ENCODE results near the gene GOLPH3L.
A peak's percentile ranks its signal among the peaks of the same experiment; 100 is the strongest.
"Not testable (repeated sequence)": the region's sequence is repeated elsewhere in the genome, so short reads cannot be mapped to it uniquely, and the experiment has no call there.

Gene GOLPH3L

DNA sequence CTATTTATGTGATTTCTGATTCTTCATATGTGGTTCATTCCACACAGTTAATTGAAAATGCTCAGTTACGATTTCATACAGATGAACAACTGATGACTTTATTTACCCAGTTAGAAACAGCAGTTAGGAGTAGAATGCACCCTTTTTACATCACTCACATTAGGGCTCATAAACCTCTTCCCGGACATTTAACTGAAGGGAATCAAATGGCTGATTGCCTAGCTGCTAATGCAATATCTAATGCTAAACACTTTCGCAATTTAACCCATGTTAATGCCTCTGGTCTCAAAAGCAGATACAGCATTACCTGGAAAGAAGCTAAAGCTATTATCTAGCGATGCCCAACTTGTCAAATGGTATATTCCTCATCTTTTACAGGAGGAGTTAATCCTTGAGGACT is 39.9 kb downstream of the GOLPH3L start:
- H3K36me3 ChIP-seq (ENCODE audit: control insufficient read depth, insufficient read depth, low read length); H3K4me1 ChIP-seq (ENCODE audit: control insufficient read depth, insufficient read depth, low read length); H3K4me3 ChIP-seq (ENCODE audit: low read depth, low read length); H3K9me3 ChIP-seq (ENCODE audit: control insufficient read depth, insufficient read depth, low read length); H3K9ac ChIP-seq (ENCODE audit: low read depth, low read length); H3K27me3 ChIP-seq (ENCODE audit: control insufficient read depth, insufficient read depth, low read length): not testable (repeated sequence)

DNA sequence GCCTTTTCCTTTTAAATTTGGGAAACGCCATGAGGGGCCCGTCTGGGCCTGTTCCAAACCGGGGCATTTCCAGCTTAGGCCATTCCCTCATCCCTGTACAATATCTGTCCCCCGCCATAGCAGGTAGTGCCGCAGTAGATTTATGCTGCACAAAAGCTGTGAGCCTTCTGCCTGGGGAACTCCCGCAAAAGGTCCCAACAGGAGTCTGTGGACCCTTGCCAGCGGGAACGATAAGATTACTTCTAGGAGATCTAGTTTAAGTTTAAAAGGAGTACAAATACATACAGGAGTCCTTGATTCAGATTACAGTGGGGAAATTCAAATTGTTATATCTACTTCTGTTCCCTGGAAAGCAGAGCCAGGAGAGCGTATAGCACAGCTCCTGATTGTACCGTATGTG is 42.3 kb downstream of the GOLPH3L start:
- not testable (repeated sequence) for H3K9ac ChIP-seq (ENCODE audit: low read depth, low read length); H3K36me3 ChIP-seq (ENCODE audit: control insufficient read depth, insufficient read depth, low read length); H3K27me3 ChIP-seq (ENCODE audit: control insufficient read depth, insufficient read depth, low read length); H3K4me1 ChIP-seq (ENCODE audit: control insufficient read depth, insufficient read depth, low read length); H3K9me3 ChIP-seq (ENCODE audit: control insufficient read depth, insufficient read depth, low read length); H3K4me3 ChIP-seq (ENCODE audit: low read depth, low read length)

DNA sequence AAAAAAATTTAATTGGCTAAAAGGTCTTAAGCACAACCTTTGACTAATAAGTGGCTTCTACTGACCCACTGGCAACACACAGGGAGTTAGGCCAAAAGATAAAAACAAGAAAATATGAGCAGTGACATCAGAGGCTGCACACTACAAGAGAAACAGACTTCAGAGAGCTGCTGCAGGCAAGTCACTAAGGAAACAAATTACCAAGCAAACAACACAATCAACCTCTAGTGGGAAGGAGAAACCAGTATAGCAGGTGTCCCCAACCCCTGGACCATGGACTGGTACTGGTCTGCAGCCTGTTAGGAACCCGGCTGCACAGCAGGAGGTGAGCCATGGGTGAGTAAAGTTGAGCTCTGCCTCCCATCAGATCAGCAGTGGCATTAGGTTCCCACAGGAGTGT is 46.8 kb downstream of the GOLPH3L start:
- no peaks in the 10 kb centered on the region for H3K27me3 ChIP-seq (ENCODE audit: control insufficient read depth, insufficient read depth, low read length)
- H3K4me3 ChIP-seq (ENCODE audit: low read depth, low read length): no peak overlapping the region
- H3K9me3 ChIP-seq (ENCODE audit: control insufficient read depth, insufficient read depth, low read length): no peaks in the 10 kb centered on the region
- no peaks in the 10 kb centered on the region for H3K4me1 ChIP-seq (ENCODE audit: control insufficient read depth, insufficient read depth, low read length)
- H3K36me3 ChIP-seq (ENCODE audit: control insufficient read depth, insufficient read depth, low read length): peaks cover 9% of the 10 kb centered on the region
- no peak overlapping the region for H3K9ac ChIP-seq (ENCODE audit: low read depth, low read length)

DNA sequence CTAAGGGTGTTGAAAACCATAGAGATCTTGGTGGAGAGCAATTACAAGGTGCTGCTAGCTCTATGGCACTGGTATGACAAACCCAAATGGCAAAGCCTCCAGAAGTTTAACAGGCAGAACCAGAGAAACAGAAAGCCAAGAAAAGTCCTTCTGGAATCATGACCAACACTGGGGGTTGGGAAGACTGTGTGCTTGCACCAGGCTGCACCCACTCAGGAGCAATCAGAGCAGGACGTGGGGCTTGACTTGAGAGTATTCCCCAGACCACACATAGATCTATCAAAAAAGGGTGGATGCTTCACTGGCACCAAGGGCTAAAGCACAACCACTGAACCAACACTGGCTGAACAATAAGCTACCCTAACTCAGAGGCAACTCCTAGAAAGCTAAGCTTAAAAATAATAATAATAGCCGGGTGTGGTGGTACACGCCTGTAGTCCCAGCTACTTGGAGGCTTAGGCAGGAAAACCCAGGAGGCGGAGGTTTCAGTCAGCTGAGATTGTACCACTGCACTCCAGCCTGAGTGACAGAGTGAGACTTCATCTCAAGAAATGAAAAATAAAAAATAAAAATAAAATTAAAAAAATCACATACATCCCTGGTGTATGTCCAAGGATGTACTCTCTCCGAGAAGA is 47.4 kb downstream of the GOLPH3L start:
- H3K27me3 ChIP-seq (ENCODE audit: control insufficient read depth, insufficient read depth, low read length): no peaks in the 10 kb centered on the region
- H3K9me3 ChIP-seq (ENCODE audit: control insufficient read depth, insufficient read depth, low read length): no peaks in the 10 kb centered on the region
- H3K36me3 ChIP-seq (ENCODE audit: control insufficient read depth, insufficient read depth, low read length): peaks cover 9% of the 10 kb centered on the region
- no peak overlapping the region for H3K4me3 ChIP-seq (ENCODE audit: low read depth, low read length)
- no peaks in the 10 kb centered on the region for H3K4me1 ChIP-seq (ENCODE audit: control insufficient read depth, insufficient read depth, low read length)
- H3K9ac ChIP-seq (ENCODE audit: low read depth, low read length): no peak overlapping the region

DNA sequence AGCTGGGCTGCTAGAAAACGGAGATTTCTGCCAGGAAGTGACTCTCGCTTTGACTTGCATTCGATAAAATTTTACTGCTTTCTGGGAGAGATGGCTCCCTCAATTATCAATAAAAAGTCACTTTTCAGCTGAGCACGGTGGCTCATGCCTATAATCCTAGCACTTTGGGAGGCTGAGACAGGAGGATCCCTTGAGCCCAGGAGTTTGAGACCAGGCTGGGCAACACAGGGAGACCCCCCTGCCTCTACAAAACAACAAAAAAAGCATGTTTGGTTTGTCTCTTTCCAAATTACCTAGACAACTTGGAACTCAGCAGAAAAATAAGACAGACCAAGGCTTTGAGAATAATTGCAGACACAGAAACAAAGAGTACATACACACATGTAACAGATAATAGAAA is 54.7 kb downstream of the GOLPH3L start:
- Histone ChIP-seq H3K9ac (ENCODE audit: low read depth, low read length) (no peak overlapping the region), H3K36me3 (ENCODE audit: control insufficient read depth, insufficient read depth, low read length) (peaks cover 4% of the 10 kb centered on the region), H3K9me3 (ENCODE audit: control insufficient read depth, insufficient read depth, low read length) (no peaks in the 10 kb centered on the region), H3K4me1 (ENCODE audit: control insufficient read depth, insufficient read depth, low read length) (peaks cover 13% of the 10 kb centered on the region), H3K27me3 (ENCODE audit: control insufficient read depth, insufficient read depth, low read length) (no peaks in the 10 kb centered on the region), H3K4me3 (ENCODE audit: low read depth, low read length) (no peak overlapping the region)

DNA sequence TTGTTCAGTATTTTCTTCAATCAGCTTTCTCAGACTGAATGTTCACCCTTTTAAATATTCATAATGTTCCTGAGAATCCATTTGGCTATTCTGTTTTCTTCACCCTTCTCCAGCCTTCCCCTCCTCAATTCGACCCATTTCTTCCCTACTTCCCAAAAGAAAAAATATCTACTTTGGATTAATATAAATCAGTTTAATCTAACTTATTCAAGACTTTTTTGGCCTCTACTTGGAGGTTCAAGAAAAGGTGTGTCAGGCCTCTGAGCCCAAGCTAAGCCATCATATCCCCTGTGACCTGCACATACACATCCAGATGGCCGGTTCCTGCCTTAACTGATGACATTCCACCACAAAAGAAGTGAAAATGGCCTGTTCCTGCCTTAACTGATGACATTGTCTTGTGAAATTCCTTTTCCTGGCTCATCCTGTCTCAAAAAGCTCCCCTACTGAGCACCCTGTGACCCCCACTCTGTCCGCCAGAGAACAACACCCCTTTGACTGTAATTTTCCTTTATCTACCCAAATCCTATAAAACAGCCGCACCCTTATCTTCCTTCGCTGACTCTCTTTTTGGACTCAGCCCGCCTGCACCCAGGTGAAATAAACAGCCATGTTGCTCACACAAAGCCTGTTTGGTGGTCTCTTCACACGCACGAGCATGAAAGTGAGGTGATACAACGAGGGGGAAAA is 55.7 kb downstream of the GOLPH3L start:
- not testable (repeated sequence) for H3K9me3 ChIP-seq (ENCODE audit: control insufficient read depth, insufficient read depth, low read length); H3K27me3 ChIP-seq (ENCODE audit: control insufficient read depth, insufficient read depth, low read length); H3K4me3 ChIP-seq (ENCODE audit: low read depth, low read length); H3K36me3 ChIP-seq (ENCODE audit: control insufficient read depth, insufficient read depth, low read length)
- H3K9ac ChIP-seq (ENCODE audit: low read depth, low read length): peak overlapping the region; percentile 18
- peaks cover 15% of the 10 kb centered on the region for H3K4me1 ChIP-seq (ENCODE audit: control insufficient read depth, insufficient read depth, low read length)

DNA sequence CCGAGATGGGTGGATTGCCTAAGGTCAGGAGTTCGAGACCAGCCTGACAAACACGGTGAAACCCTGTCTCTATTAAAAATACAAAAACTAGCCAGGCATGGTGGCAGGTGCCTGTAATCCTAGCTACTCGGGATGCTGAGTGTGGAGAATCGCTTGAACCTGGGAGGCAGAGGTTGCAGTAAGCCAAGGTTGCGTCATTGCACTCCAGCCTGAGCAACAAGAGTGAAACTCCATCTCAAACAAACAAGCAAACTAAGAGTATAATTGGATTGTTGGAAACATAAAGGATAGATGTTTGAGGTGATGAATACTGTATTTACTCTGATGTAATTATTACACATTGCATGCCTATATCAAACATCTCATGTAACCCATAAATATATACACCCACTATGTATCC is 58.5 kb downstream of the GOLPH3L start:
- H3K9me3 ChIP-seq (ENCODE audit: control insufficient read depth, insufficient read depth, low read length); H3K27me3 ChIP-seq (ENCODE audit: control insufficient read depth, insufficient read depth, low read length); H3K9ac ChIP-seq (ENCODE audit: low read depth, low read length); H3K36me3 ChIP-seq (ENCODE audit: control insufficient read depth, insufficient read depth, low read length); H3K4me3 ChIP-seq (ENCODE audit: low read depth, low read length): not testable (repeated sequence)
- H3K4me1 ChIP-seq (ENCODE audit: control insufficient read depth, insufficient read depth, low read length): peaks cover 21% of the 10 kb centered on the region

DNA sequence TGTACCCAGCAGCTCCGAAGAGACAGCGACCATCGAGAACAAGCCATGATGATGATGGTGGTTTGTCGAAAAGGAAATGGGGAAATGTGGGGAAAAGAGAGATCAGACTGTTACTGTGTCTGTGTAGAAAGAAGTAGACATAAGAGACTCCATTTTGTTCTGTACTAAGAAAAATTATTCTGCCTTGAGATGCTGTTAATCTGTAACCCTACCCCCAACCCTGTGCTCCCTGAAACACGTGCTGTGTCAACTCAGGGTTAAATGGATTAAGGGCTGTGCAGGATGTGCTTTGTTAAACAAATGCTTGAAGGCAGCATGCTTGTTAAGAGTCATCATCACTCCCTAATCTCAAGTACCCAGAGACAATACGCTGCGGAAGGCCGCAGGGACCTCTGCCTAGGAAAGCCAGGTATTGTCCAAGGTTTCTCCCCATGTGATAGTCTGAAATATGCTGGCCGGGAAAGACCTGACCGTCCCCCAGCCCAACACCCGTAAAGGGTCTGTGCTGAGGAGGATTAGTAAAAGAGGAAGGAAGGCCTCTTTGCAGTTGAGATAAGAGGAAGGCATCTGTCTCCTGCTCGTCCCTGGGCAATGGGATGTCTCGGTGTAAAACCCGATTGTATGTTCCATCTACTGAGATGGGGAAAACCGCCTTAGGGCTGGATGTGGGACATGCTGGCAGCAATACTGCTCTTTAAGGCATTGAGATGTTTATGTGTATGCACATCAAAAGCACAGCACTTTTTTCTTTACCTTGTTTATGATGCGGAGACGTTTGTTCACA is 61.9 kb downstream of the GOLPH3L start:
- not testable (repeated sequence) for H3K27me3 ChIP-seq (ENCODE audit: control insufficient read depth, insufficient read depth, low read length); H3K36me3 ChIP-seq (ENCODE audit: control insufficient read depth, insufficient read depth, low read length); H3K9ac ChIP-seq (ENCODE audit: low read depth, low read length); H3K9me3 ChIP-seq (ENCODE audit: control insufficient read depth, insufficient read depth, low read length)
- H3K4me3 ChIP-seq (ENCODE audit: low read depth, low read length): peak overlapping the region; percentile 30
- peaks cover 12% of the 10 kb centered on the region for H3K4me1 ChIP-seq (ENCODE audit: control insufficient read depth, insufficient read depth, low read length)

DNA sequence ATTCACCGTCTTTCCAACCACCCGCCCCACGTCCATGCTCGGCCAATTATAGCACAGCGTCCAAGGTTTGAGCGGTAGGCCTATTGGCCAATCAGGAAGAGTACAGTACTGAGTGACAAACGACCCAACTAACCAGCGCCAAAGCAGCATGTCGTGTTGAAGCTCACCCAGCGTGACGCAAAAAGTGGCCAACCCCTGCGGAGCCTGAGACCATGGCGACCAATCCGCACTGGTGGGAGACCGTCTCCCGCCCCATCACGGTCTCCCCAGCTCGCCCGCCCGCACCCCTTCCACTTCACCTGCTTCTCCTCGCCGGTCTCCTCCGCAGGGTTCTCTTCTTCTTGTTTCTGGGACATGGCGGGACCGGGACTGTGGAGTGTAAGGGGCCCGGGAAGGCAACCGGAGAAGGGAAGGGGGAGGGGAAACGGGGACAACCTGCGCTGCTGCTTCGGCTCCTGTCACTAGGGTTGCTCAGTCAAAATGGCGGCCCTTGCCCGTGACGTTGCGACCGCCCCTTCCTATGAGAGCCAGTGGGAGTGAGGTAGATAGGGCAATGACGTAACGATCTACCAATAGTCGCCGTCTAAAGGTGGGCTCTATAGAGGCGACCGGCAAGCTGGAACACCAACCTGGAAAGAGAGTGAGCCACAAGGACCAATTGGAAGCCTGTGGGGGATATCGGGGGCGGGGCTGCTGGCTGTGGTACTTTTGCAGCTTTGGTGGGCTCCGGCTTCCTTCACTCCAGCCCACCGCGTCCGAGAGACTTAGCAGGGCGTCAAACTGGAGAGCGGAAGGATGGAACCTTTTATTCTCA is 67.6 kb downstream of the GOLPH3L start, which contains the start of gene ENSA:
ENSA (minus strand) TSS at position 498 of the 814 bp plus-strand sequence; CDS start at position 356, 142 bp downstream.
- Histone ChIP-seq H3K4me1 (ENCODE audit: control insufficient read depth, insufficient read depth, low read length) (peaks cover 7% of the 10 kb centered on the region), H3K27me3 (ENCODE audit: control insufficient read depth, insufficient read depth, low read length) (no peaks in the 10 kb centered on the region), H3K4me3 (ENCODE audit: low read depth, low read length) (peak within 1 kb of the TSS; percentile 95), H3K9ac (ENCODE audit: low read depth, low read length) (peak within 1 kb of the TSS; percentile 87), H3K9me3 (ENCODE audit: control insufficient read depth, insufficient read depth, low read length) (no peaks in the 10 kb centered on the region), H3K36me3 (ENCODE audit: control insufficient read depth, insufficient read depth, low read length) (peaks cover 20% of the 10 kb centered on the region)

DNA sequence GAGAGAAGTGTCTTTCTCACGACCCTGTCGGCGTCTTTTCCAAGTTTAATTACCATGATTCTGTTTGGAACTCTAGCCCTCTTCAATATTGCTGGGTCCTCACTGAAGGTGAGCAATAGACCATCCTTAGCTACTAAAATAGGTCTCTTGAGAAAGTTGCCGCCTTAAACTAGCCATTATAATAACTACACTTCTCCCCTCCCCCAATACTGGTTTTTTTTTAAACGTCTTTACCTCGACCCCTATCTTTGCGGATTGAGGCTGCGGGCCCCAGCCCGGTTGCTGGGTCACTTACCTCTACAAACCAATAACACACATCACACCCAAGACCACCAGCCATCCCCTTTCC is 68.2 kb downstream of the GOLPH3L start:
- H3K4me3 ChIP-seq (ENCODE audit: low read depth, low read length): peak overlapping the region; percentile 95
- peaks cover 25% of the 10 kb centered on the region for H3K36me3 ChIP-seq (ENCODE audit: control insufficient read depth, insufficient read depth, low read length)
- no peaks in the 10 kb centered on the region for H3K27me3 ChIP-seq (ENCODE audit: control insufficient read depth, insufficient read depth, low read length)
- peak overlapping the region; percentile 87 for H3K9ac ChIP-seq (ENCODE audit: low read depth, low read length)
- H3K4me1 ChIP-seq (ENCODE audit: control insufficient read depth, insufficient read depth, low read length): peaks cover 7% of the 10 kb centered on the region
- H3K9me3 ChIP-seq (ENCODE audit: control insufficient read depth, insufficient read depth, low read length): no peaks in the 10 kb centered on the region

DNA sequence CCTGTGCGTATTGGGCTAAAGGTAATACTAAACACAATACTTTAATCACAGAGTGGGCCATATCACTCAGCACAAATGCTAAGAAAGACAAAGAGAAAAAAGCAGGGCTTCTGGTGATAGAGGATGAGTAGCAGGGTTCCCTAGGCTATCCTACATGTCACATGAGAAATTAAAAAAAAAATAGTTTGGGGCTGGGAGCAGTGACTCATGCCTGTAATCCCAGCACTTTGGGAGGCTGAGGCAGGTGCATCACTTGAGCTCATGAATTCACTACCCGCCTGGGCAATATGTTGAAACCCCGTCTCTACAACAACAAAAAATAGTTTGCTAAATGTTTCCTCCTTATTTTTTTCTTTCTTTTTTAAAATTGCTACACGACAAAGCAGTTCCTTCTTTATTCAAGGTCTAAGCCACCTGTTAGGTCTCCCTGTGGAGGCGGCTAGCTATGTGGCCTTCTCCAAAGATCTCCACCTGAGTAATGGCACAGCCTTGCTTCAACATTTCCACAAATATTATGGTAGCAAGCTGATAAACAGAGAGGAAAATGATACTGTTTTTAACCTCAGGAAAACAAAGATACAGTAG is 69.0 kb downstream of the GOLPH3L start:
- no peaks in the 10 kb centered on the region for H3K27me3 ChIP-seq (ENCODE audit: control insufficient read depth, insufficient read depth, low read length)
- peaks cover 27% of the 10 kb centered on the region for H3K36me3 ChIP-seq (ENCODE audit: control insufficient read depth, insufficient read depth, low read length)
- no peaks in the 10 kb centered on the region for H3K9me3 ChIP-seq (ENCODE audit: control insufficient read depth, insufficient read depth, low read length)
- H3K9ac ChIP-seq (ENCODE audit: low read depth, low read length): peak overlapping the region; percentile 87
- peaks cover 7% of the 10 kb centered on the region for H3K4me1 ChIP-seq (ENCODE audit: control insufficient read depth, insufficient read depth, low read length)
- H3K4me3 ChIP-seq (ENCODE audit: low read depth, low read length): peak overlapping the region; percentile 95
